ENCODE results near the gene MLH3.

Gene MLH3

GRCh38 chr14:74984236-74985027 lies 66.8 kb downstream of the MLH3 start:
- DNase-seq (ENCODE audit: low spot score): no peak

- no peak for DNase-seq (ENCODE audit: low spot score)
Measured at GRCh38 chr14:74983343-74983742, 67.9 kb downstream of the MLH3 start.

GRCh38 chr14:74982661-74983060 lies 68.6 kb downstream of the MLH3 start:
- DNase-seq (ENCODE audit: low spot score): no peak

- no peak for DNase-seq (ENCODE audit: low spot score)
Measured at GRCh38 chr14:74981833-74982232, 69.4 kb downstream of the MLH3 start.

GRCh38 chr14:74981462-74981782 lies 69.8 kb downstream of the MLH3 start:
- no peak for DNase-seq (ENCODE audit: low spot score)

- DNase-seq (ENCODE audit: low spot score): no peak
Measured at GRCh38 chr14:74980731-74981461, 70.4 kb downstream of the MLH3 start.

GRCh38 chr14:74980398-74980730 lies 70.9 kb downstream of the MLH3 start:
- no peak for DNase-seq (ENCODE audit: low spot score)

- DNase-seq (ENCODE audit: low spot score): no peak
Measured at GRCh38 chr14:74979442-74980397, 71.5 kb downstream of the MLH3 start.

GRCh38 chr14:74979029-74979428 lies 72.2 kb downstream of the MLH3 start:
- no peak for DNase-seq (ENCODE audit: low spot score)

GRCh38 chr14:74978416-74978947 lies 72.8 kb downstream of the MLH3 start:
- no peak for DNase-seq (ENCODE audit: low spot score)

GRCh38 chr14:74977901-74978385 lies 73.3 kb downstream of the MLH3 start:
- DNase-seq (ENCODE audit: low spot score): no peak

- DNase-seq (ENCODE audit: low spot score): no peak
Measured at GRCh38 chr14:74977164-74977900, 73.9 kb downstream of the MLH3 start.

- no peak for DNase-seq (ENCODE audit: low spot score)
Measured at GRCh38 chr14:74976264-74977113, 74.8 kb downstream of the MLH3 start.

GRCh38 chr14:74975059-74975810 lies 76.0 kb downstream of the MLH3 start:
- DNase-seq (ENCODE audit: low spot score): no peak

GRCh38 chr14:74974364-74975058 lies 76.8 kb downstream of the MLH3 start:
- no peak for DNase-seq (ENCODE audit: low spot score)

- DNase-seq (ENCODE audit: low spot score): no peak
Measured at GRCh38 chr14:74973905-74974363, 77.3 kb downstream of the MLH3 start.

- peak; percentile 59 for DNase-seq (ENCODE audit: low spot score)
Measured at GRCh38 chr14:74973003-74973653, 78.1 kb downstream of the MLH3 start.

- DNase-seq (ENCODE audit: low spot score): no peak
Measured at GRCh38 chr14:74968811-74969210, 82.5 kb downstream of the MLH3 start.
